Adrenal gland (tissue), 5 donors: ENCODE results near the gene PRH1.

Experiments
- CTCF ChIP-seq, 6 experiments: fragments of 450-650 bp in 4 of 6; fragments of 200-600 bp in 2 of 6; sonication (generic) in 1 of 6; IDR thresholded peaks; 1 replicate in 5 of 6; 2 replicates in 1 of 6; pipeline versions ENCODE4 v1.5.1 to v1.8.0; 2016 to 2021; ENCODE audit warnings: antibody characterized with exemption in 6 of 6, mild to moderate bottlenecking in 2 of 6, moderate library complexity in 1 of 6
- POLR2A ChIP-seq, 2 donors: fragments of 450-650 bp; IDR thresholded peaks; one replicate each; pipeline ENCODE4 v1.6.1; 2017; ENCODE audit warnings: antibody characterized with exemption in 2 of 2, mild to moderate bottlenecking in 2 of 2, moderate library complexity in 1 of 2
- donor health status: DM: no; HTN: no; CAD: no.

- no peak for TF ChIP-seq CTCF (IDR thresholded peaks at IDR 0.05)
- TF ChIP-seq POLR2A (IDR thresholded peaks at IDR 0.05) = no peak
These were observed 44.8 kb upstream of the PRH1 start, which contains the start of gene PRH2 for GRCh38 chr12:10928746-10929286.
